Esophagus squamous epithelium (tissue), 4 donors: ENCODE data around the gene LCN10.

ENCODE experiments used
- CTCF ChIP-seq, 6 experiments: fragments of 450-650 bp in 4 of 6; fragments of 200-600 bp in 2 of 6; sonication (generic) in 2 of 6; IDR thresholded peaks; one replicate each; pipeline ENCODE4 v1.5.1; 2016 to 2019; ENCODE audit warnings: antibody characterized with exemption in 6 of 6, mild to moderate bottlenecking in 4 of 6, moderate library complexity in 4 of 6
- POLR2A ChIP-seq, 4 donors: fragments of 450-650 bp; IDR thresholded peaks; one replicate each; pipeline ENCODE4 v1.6.1; 2017; ENCODE audit warnings: antibody characterized with exemption in 4 of 4, mild to moderate bottlenecking in 4 of 4, moderate library complexity in 3 of 4

GRCh38 chr9:136718345-136719194 is 24.2 kb downstream of the LCN10 start:
- no peak for TF ChIP-seq CTCF (IDR thresholded peaks at IDR 0.05)
- TF ChIP-seq POLR2A (IDR thresholded peaks at IDR 0.05): no peak
